ENCODE results near the gene NEURL1. TPM values are rescaled to one million over a fixed set of nuclear protein-coding genes. Genes with fewer than 3 reads are reported as not detected.

Gene NEURL1
- total RNA-seq, 1 experiment from 2014 or later: 4.8 TPM

DNA sequence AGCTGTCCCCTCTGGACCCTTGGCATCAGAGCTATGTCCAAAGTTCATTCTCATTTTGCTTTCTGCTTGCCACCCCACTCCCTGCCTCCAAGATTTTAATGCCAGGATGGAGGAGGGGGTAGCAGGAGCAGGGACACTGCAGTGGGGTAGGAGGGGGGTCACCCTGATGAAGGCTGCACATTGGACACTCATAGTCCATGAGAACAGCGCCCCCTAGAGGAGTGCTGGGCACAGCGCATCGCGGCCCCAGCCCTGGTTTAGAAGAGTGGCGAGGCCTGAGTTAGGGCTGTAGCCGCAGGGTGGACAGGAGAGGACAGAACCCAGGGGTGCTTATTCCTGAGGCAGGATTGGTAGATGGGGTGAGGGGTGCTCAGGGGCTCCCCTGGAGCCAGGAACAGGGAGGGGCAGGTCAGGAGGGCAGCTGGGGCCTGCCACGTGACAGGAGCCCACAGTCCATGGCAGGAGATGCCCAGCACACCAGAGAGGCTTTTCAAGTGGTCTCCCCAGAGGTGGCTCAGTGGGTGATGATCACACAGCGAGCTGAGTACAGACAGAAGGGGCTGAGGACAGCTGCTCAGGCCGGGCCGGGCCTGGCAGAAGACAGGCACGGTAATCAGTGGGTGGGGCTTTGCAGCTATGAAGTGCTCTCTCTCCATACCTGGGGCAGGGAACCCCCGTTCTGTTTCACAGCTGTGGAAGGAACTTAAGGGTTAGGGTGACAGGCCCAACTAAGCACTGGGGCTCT is 71.4 kb downstream of the NEURL1 start:
- Histone ChIP-seq H4K20me1 (ENCODE audit: insufficient read depth) (no peaks in the 10 kb centered on the region), H3K27me3 (ENCODE audit: insufficient read depth, low read depth) (no peaks in the 10 kb centered on the region), H3K4me2 (no peak overlapping the region), H3K4me3 (no peak overlapping the region), H3K36me3 (ENCODE audit: low read depth) (no peaks in the 10 kb centered on the region), H3K27ac (no peak overlapping the region), H3K9me2 (ENCODE audit: insufficient read depth) (no peaks in the 10 kb centered on the region), H2AFZ (no peak overlapping the region), H3F3A (ENCODE audit: insufficient read depth, low read depth) (no peaks in the 10 kb centered on the region; the same call in 1 of the 2 replicates), H3K9me3 (ENCODE audit: insufficient read depth, low read depth) (no peaks in the 10 kb centered on the region), H3K79me2 (ENCODE audit: low read depth) (no peaks in the 10 kb centered on the region), H3K4me1 (replicated peaks; ENCODE audit: insufficient read depth) (peaks cover 6% of the 10 kb centered on the region; the same call in 1 of the 2 replicates)
- intact Hi-C loops (cut with micrococcal nuclease; ENCODE audit: unreplicated experiment): no loop called here
- DNase-seq: no peak
- TF ChIP-seq, protein P1, sequence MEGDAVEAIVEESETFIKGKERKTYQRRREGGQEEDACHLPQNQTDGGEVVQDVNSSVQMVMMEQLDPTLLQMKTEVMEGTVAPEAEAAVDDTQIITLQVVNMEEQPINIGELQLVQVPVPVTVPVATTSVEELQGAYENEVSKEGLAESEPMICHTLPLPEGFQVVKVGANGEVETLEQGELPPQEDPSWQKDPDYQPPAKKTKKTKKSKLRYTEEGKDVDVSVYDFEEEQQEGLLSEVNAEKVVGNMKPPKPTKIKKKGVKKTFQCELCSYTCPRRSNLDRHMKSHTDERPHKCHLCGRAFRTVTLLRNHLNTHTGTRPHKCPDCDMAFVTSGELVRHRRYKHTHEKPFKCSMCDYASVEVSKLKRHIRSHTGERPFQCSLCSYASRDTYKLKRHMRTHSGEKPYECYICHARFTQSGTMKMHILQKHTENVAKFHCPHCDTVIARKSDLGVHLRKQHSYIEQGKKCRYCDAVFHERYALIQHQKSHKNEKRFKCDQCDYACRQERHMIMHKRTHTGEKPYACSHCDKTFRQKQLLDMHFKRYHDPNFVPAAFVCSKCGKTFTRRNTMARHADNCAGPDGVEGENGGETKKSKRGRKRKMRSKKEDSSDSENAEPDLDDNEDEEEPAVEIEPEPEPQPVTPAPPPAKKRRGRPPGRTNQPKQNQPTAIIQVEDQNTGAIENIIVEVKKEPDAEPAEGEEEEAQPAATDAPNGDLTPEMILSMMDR (conservative IDR thresholded peaks at IDR 0.05): peak; percentile 68
- TF ChIP-seq EZH2 (IDR thresholded peaks at IDR 0.05; ENCODE audit: low read depth): no peak
- ChIA-PET POLR2A (ENCODE audit: unreplicated experiment) (no interaction called here), CTCF (interaction anchor here (1.0 kb wide), 1 partner anchor 36 kb away, joined by 3 read pairs; no protein-coding TSS in a partner anchor)
- no TSS peak for BruUV-seq (replicated peaks)

DNA sequence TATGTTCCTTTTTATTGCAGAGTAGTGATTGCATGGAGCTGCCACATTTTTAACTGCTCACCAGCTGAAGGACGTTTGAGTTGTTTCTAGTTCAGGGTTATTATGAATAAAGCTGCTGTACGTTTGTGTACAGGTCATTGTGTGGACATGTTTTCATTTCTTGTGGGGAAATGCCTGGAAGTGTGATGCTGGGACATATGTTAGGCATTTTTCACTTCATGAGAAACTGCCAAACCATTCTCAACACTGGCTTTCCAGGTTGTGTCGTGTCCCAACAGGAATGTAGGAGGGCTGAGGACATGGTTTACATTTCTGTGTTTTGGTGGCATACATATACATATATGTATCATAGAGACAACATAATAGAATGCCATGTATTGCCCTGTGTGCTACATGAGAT is 73.0 kb downstream of the NEURL1 start:
- H3K4me2 ChIP-seq: no peak overlapping the region
- no peak for TF ChIP-seq EZH2 (IDR thresholded peaks at IDR 0.05; ENCODE audit: low read depth)
- TF ChIP-seq, protein P1 (conservative IDR thresholded peaks at IDR 0.05): no peak
- peaks cover 6% of the 10 kb centered on the region; the same call in 1 of the 2 replicates for H3K4me1 ChIP-seq (replicated peaks; ENCODE audit: insufficient read depth)
- H3K9me3 ChIP-seq (ENCODE audit: insufficient read depth, low read depth): no peaks in the 10 kb centered on the region
- H3K27me3 ChIP-seq (ENCODE audit: insufficient read depth, low read depth): no peaks in the 10 kb centered on the region
- intact Hi-C loops (cut with micrococcal nuclease; ENCODE audit: unreplicated experiment): no loop called here
- no peak overlapping the region for H3K27ac ChIP-seq
- no peaks in the 10 kb centered on the region for H4K20me1 ChIP-seq (ENCODE audit: insufficient read depth)
- no peaks in the 10 kb centered on the region; the same call in 1 of the 2 replicates for H3F3A ChIP-seq (ENCODE audit: insufficient read depth, low read depth)
- ChIA-PET POLR2A (ENCODE audit: unreplicated experiment) (no interaction called here), CTCF (no interaction called here)
- BruUV-seq (replicated peaks): no TSS peak
- no peak overlapping the region for H2AFZ ChIP-seq
- DNase-seq: no peak
- H3K9me2 ChIP-seq (ENCODE audit: insufficient read depth): no peaks in the 10 kb centered on the region
- H3K79me2 ChIP-seq (ENCODE audit: low read depth): no peaks in the 10 kb centered on the region
- no peaks in the 10 kb centered on the region for H3K36me3 ChIP-seq (ENCODE audit: low read depth)
- no peak overlapping the region for H3K4me3 ChIP-seq

DNA sequence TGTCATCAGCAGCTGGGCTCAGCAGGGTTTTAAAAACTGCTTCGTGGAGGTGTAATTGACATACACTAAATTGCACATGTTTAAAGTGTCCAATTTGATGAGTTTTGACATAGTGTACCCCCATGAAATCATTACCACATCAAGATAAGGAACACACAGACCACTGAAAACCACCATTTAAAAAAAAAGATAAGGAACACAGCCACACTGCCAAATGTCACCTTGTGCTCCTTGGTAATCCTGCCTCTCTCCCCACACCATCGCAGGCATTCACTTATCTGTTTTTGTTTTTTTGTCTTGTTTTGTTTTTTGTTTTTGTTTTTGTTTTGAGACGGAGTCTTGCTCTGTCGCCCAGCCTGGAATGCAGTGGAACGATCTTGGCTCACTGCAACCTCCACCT is 75.0 kb downstream of the NEURL1 start:
- Histone ChIP-seq H3K27me3 (ENCODE audit: insufficient read depth, low read depth) (no peaks in the 10 kb centered on the region), H3K79me2 (ENCODE audit: low read depth) (no peaks in the 10 kb centered on the region), H3K27ac (no peak overlapping the region), H3F3A (ENCODE audit: insufficient read depth, low read depth) (no peaks in the 10 kb centered on the region; the same call in 1 of the 2 replicates), H3K4me2 (no peak overlapping the region), H3K36me3 (ENCODE audit: low read depth) (no peaks in the 10 kb centered on the region), H3K9me2 (ENCODE audit: insufficient read depth) (no peaks in the 10 kb centered on the region), H4K20me1 (ENCODE audit: insufficient read depth) (no peaks in the 10 kb centered on the region), H3K9me3 (ENCODE audit: insufficient read depth, low read depth) (no peaks in the 10 kb centered on the region), H3K4me1 (replicated peaks; ENCODE audit: insufficient read depth) (peaks cover 10% of the 10 kb centered on the region), H2AFZ (no peak overlapping the region), H3K4me3 (no peak overlapping the region)
- TF ChIP-seq, protein P1 (conservative IDR thresholded peaks at IDR 0.05): no peak
- no peak for TF ChIP-seq EZH2 (IDR thresholded peaks at IDR 0.05; ENCODE audit: low read depth)
- CTCF ChIA-PET: no interaction called here
- POLR2A ChIA-PET (ENCODE audit: unreplicated experiment): no interaction called here
- BruUV-seq (replicated peaks): no TSS peak
- DNase-seq: no peak
- intact Hi-C loops (cut with micrococcal nuclease; ENCODE audit: unreplicated experiment): no loop called here
